Liver (tissue), 9 donors: Measurements from ENCODE around the gene ANKMY1. TPM values are rescaled to one million over a fixed set of nuclear protein-coding genes. Genes with fewer than 3 reads are reported as not detected.

ENCODE experiments used
- DNase-seq: peaks from one replicate; pipeline ENCODE4 v3.0.0-alpha.2; 2017; ENCODE audit warnings: low spot score
- H3K27ac ChIP-seq, 2 donors: one replicate each; pipeline ENCODE4 v1.7.0; 2013; ENCODE audit warnings: inconsistent platforms in 2 of 2, low read length in 2 of 2, control low read depth in 1 of 2, low read depth in 1 of 2, mild to moderate bottlenecking in 1 of 2
- H3K27me3 ChIP-seq, 4 donors: one replicate each; pipeline versions ENCODE4 v1.6.1 to v1.7.0; 2013; ENCODE audit warnings: low read length in 3 of 4, inconsistent platforms in 1 of 4, mild to moderate bottlenecking in 1 of 4, moderate library complexity in 1 of 4; ENCODE audit not compliant: control insufficient read depth in 4 of 4, insufficient read depth in 4 of 4
- H3K36me3 ChIP-seq, 4 donors: one replicate each; pipeline versions ENCODE4 v1.6.1 to v1.7.0; 2013; ENCODE audit warnings: low read length in 3 of 4, mild to moderate bottlenecking in 3 of 4, low read depth in 1 of 4, moderate library complexity in 1 of 4; ENCODE audit not compliant: control insufficient read depth in 4 of 4, insufficient read depth in 3 of 4
- H3K4me1 ChIP-seq, 4 donors: one replicate each; pipeline versions ENCODE4 v1.6.1 to v1.7.0; 2013; ENCODE audit warnings: low read length in 3 of 4, mild to moderate bottlenecking in 3 of 4, moderate library complexity in 1 of 4; ENCODE audit not compliant: control insufficient read depth in 4 of 4, insufficient read depth in 4 of 4
- H3K4me3 ChIP-seq, 3 donors: one replicate each; pipeline versions ENCODE4 v1.6.1 to v1.7.0; 2013; ENCODE audit warnings: low read length in 3 of 3, control low read depth in 1 of 3, low read depth in 1 of 3, mild to moderate bottlenecking in 1 of 3
- H3K9ac ChIP-seq, 2 donors: one replicate each; pipeline ENCODE4 v1.7.0; 2013; ENCODE audit warnings: low read length in 2 of 2, mild to moderate bottlenecking in 2 of 2, moderate library complexity in 2 of 2, control low read depth in 1 of 2, low read depth in 1 of 2
- H3K9me3 ChIP-seq, 4 donors: one replicate each; pipeline versions ENCODE4 v1.6.1 to v1.7.0; 2013; ENCODE audit warnings: low read length in 3 of 4; ENCODE audit not compliant: control insufficient read depth in 4 of 4
- FOXA1 ChIP-seq: IDR thresholded peaks from 2 replicates; pipeline ENCODE4 v1.6.1; 2016; ENCODE audit warnings: antibody characterized with exemption
- FOXA2 ChIP-seq: IDR thresholded peaks from 2 replicates; pipeline ENCODE4 v1.6.1; 2016; ENCODE audit warnings: antibody characterized with exemption
- HNF4G ChIP-seq: IDR thresholded peaks from 2 replicates; pipeline ENCODE4 v1.6.1; 2016; ENCODE audit warnings: antibody characterized with exemption
- JUND ChIP-seq, 2 donors: IDR thresholded peaks; 2 replicates each; pipeline ENCODE4 v1.6.1; 2016; ENCODE audit warnings: antibody characterized with exemption in 2 of 2
- RAD21 ChIP-seq, 2 donors: IDR thresholded peaks; 2 replicates each; pipeline ENCODE4 v1.6.1; 2016; ENCODE audit warnings: antibody characterized with exemption in 2 of 2, mild to moderate bottlenecking in 2 of 2
- RXRA ChIP-seq, 2 donors: IDR thresholded peaks; 2 replicates each; pipeline ENCODE4 v1.6.1; 2017 to 2018; ENCODE audit warnings: antibody characterized with exemption in 2 of 2, mild to moderate bottlenecking in 1 of 2
- SP1 ChIP-seq: IDR thresholded peaks from 2 replicates; pipeline ENCODE4 v1.6.1; 2018; ENCODE audit warnings: antibody characterized with exemption, mild to moderate bottlenecking
- TAF1 ChIP-seq: conservative IDR thresholded peaks from 2 replicates; pipeline ENCODE4 v1.6.1; 2016; ENCODE audit warnings: antibody characterized with exemption, mild to moderate bottlenecking
- YY1 ChIP-seq: IDR thresholded peaks from 2 replicates; pipeline ENCODE4 v1.6.1; 2016; ENCODE audit warnings: antibody characterized with exemption, mild to moderate bottlenecking
- WGBS: extraction: QIAGEN DNeasy Blood & Tissue Kit; methylation state at CpG from one replicate; pipeline ENCODE4 v1.1.7; 2013; 5-methylcytosine and 5-hydroxymethylcytosine counted together
- polyA plus RNA-seq, 2 donors: library from polyadenylated mRNA; stranded (reverse) in 1 of 2; unstranded in 1 of 2; fragments of 200-250 nt in 1 of 2; fragments of >200 nt in 1 of 2; fragmentation: Nextera tagmentation in 1 of 2; extraction: Ambion mirVana in 1 of 2; gene quantifications; one replicate each; pipeline versions ENCODE4 v1.2.1 to v1.2.3, GENCODE V29; 2013 to 2015
- total RNA-seq, 2 donors: library from RNA; depleted of rRNA; stranded (reverse); fragments of >200 nt; gene quantifications; one replicate each; pipeline ENCODE4 v1.2.3, GENCODE V29; 2014
- TF ChIP-seq, protein P1 (sequence below): IDR thresholded peaks from 2 replicates; pipeline ENCODE4 v1.6.1; 2016; ENCODE audit warnings: antibody characterized with exemption
- TF ChIP-seq, protein P2 (sequence below): fragments of 150-350 bp; IDR thresholded peaks from 2 replicates; pipeline ENCODE4 v1.5.1; 2017; ENCODE audit warnings: improper control_type of control experiment, low read depth, low read length; ENCODE audit not compliant: missing input control
- TF ChIP-seq, protein P3 (sequence below): IDR thresholded peaks from 2 replicates; pipeline ENCODE4 v1.6.1; 2016; ENCODE audit warnings: antibody characterized with exemption
- TF ChIP-seq, protein P4 (sequence below): IDR thresholded peaks from 2 replicates; pipeline ENCODE4 v1.6.1; 2016; ENCODE audit warnings: antibody characterized with exemption
- TF ChIP-seq, protein P5 (sequence below): IDR thresholded peaks from 2 replicates; pipeline ENCODE4 v1.6.1; 2016; ENCODE audit warnings: antibody characterized with exemption, mild to moderate bottlenecking
- donor health status: healthy.
- donor health status: healthy.
- donor health status: healthy.
- donor health status: healthy.
- donor health status: healthy.

The ANKMY1 gene
- total and polyA plus RNA-seq, 4 donors, result 2.5 to 12.8 (median 4.2) TPM

DNA sequence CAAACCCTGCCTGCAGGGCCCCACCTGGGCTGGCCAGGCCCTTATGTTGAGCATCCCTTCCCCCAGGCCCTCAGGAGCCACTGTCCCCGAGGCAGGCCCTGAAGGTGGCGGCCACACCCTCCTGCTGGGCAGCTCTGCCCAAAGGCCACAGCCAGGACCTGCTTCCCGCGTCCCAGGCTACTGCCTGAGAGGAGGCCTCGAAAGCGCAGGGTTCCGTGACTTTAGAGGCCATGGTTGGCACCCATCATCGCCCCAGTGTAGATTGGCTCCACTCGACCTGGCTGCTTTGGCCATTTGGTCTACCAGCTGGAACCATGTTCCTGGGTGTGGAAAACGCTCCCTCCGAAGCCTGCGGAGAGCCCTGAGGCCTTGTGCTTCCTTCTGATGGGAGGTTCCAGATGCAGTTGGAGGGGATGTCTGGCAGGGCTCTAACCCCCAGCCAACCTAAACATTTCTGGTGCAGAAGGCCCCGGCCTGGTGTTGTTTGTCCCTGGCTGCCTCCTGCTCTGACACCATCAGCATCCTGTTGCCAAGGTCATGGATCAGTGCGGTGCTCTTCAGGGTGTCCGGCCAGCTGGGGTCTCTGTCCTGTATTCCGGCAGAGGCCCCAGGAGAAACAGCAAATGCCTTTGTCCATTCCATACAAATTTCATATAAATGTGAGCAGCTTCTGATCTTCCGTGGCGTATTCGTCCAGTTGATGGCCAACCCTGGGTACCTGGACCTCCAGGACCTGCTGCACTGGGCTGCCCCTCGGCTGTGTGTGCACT is 43.5 kb upstream of the ANKMY1 start:
- no peak overlapping the region for H3K27ac ChIP-seq
- H3K36me3 ChIP-seq, result peaks cover 0 to 11% (median 4%) of the 10 kb centered on the region in 4 donors
- H3K4me1 ChIP-seq, result peaks cover 3 to 17% (median 13%) of the 10 kb centered on the region in 4 donors
- WGBS, result 85% methylated on average over 20 of the region's 20 CpGs
- no peak overlapping the region for H3K4me3 ChIP-seq
- DNase-seq, result no peak
- H3K27me3 ChIP-seq, result no peaks in the 10 kb centered on the region
- no peaks in the 10 kb centered on the region for H3K9me3 ChIP-seq
- H3K9ac ChIP-seq, result no peak overlapping the region
- no peak for TF ChIP-seq HNF4G
- TF ChIP-seq, protein P1, sequence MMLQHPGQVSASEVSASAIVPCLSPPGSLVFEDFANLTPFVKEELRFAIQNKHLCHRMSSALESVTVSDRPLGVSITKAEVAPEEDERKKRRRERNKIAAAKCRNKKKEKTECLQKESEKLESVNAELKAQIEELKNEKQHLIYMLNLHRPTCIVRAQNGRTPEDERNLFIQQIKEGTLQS, result no peak
- TF ChIP-seq, protein P2, sequence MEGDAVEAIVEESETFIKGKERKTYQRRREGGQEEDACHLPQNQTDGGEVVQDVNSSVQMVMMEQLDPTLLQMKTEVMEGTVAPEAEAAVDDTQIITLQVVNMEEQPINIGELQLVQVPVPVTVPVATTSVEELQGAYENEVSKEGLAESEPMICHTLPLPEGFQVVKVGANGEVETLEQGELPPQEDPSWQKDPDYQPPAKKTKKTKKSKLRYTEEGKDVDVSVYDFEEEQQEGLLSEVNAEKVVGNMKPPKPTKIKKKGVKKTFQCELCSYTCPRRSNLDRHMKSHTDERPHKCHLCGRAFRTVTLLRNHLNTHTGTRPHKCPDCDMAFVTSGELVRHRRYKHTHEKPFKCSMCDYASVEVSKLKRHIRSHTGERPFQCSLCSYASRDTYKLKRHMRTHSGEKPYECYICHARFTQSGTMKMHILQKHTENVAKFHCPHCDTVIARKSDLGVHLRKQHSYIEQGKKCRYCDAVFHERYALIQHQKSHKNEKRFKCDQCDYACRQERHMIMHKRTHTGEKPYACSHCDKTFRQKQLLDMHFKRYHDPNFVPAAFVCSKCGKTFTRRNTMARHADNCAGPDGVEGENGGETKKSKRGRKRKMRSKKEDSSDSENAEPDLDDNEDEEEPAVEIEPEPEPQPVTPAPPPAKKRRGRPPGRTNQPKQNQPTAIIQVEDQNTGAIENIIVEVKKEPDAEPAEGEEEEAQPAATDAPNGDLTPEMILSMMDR, result no peak
- no peak for TF ChIP-seq SP1
- TF ChIP-seq YY1, result no peak
- TF ChIP-seq RXRA (IDR thresholded peaks at IDR 0.05), result no peak
- TF ChIP-seq FOXA1, result no peak

GRCh38 chr2:240600451-240600961 is 42.7 kb upstream of the ANKMY1 start:
- Histone ChIP-seq H3K9ac (no peak overlapping the region), H3K27ac (no peak overlapping the region), H3K36me3 (peaks cover 0 to 11% (median 4%) of the 10 kb centered on the region in 4 donors), H3K27me3 (no peaks in the 10 kb centered on the region), H3K4me3 (no peak overlapping the region), H3K9me3 (no peaks in the 10 kb centered on the region), H3K4me1 (peaks cover 8 to 25% (median 21%) of the 10 kb centered on the region in 4 donors)
- 97% methylated on average over 16 of the region's 16 CpGs for WGBS
- DNase-seq, result no peak
- TF ChIP-seq HNF4G (no peak), RAD21 (IDR thresholded peaks at IDR 0.05) (no peak), FOXA2 (no peak), SP1 (no peak), YY1 (no peak), JUND (IDR thresholded peaks at IDR 0.05) (no peak), TAF1 (no peak), FOXA1 (no peak)
- TF ChIP-seq, protein P3, sequence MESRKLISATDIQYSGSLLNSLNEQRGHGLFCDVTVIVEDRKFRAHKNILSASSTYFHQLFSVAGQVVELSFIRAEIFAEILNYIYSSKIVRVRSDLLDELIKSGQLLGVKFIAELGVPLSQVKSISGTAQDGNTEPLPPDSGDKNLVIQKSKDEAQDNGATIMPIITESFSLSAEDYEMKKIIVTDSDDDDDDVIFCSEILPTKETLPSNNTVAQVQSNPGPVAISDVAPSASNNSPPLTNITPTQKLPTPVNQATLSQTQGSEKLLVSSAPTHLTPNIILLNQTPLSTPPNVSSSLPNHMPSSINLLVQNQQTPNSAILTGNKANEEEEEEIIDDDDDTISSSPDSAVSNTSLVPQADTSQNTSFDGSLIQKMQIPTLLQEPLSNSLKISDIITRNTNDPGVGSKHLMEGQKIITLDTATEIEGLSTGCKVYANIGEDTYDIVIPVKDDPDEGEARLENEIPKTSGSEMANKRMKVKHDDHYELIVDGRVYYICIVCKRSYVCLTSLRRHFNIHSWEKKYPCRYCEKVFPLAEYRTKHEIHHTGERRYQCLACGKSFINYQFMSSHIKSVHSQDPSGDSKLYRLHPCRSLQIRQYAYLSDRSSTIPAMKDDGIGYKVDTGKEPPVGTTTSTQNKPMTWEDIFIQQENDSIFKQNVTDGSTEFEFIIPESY, result no peak
- TF ChIP-seq, protein P4, sequence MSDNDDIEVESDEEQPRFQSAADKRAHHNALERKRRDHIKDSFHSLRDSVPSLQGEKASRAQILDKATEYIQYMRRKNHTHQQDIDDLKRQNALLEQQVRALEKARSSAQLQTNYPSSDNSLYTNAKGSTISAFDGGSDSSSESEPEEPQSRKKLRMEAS, result no peak
- TF ChIP-seq, protein P2, result no peak
- TF ChIP-seq, protein P1, result no peak
- TF ChIP-seq, protein P5, sequence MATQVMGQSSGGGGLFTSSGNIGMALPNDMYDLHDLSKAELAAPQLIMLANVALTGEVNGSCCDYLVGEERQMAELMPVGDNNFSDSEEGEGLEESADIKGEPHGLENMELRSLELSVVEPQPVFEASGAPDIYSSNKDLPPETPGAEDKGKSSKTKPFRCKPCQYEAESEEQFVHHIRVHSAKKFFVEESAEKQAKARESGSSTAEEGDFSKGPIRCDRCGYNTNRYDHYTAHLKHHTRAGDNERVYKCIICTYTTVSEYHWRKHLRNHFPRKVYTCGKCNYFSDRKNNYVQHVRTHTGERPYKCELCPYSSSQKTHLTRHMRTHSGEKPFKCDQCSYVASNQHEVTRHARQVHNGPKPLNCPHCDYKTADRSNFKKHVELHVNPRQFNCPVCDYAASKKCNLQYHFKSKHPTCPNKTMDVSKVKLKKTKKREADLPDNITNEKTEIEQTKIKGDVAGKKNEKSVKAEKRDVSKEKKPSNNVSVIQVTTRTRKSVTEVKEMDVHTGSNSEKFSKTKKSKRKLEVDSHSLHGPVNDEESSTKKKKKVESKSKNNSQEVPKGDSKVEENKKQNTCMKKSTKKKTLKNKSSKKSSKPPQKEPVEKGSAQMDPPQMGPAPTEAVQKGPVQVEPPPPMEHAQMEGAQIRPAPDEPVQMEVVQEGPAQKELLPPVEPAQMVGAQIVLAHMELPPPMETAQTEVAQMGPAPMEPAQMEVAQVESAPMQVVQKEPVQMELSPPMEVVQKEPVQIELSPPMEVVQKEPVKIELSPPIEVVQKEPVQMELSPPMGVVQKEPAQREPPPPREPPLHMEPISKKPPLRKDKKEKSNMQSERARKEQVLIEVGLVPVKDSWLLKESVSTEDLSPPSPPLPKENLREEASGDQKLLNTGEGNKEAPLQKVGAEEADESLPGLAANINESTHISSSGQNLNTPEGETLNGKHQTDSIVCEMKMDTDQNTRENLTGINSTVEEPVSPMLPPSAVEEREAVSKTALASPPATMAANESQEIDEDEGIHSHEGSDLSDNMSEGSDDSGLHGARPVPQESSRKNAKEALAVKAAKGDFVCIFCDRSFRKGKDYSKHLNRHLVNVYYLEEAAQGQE, result no peak
